Measurements from ENCODE around the gene NUP62. TPM values are rescaled to one million over a fixed set of nuclear protein-coding genes. Genes with fewer than 3 reads are reported as not detected.
A peak's percentile ranks its signal among the peaks of the same experiment; 100 is the strongest.
"Not testable (repeated sequence)": the region's sequence is repeated elsewhere in the genome, so short reads cannot be mapped to it uniquely, and the experiment has no call there.

Gene NUP62
- total and polyA plus RNA-seq, 7 donors, result 21.1 to 46.8 (median 40.0) TPM

GRCh38 chr19:49976496-49976895 lies 47.2 kb upstream of the NUP62 start:
- H3K4me3 ChIP-seq, result no peak overlapping the region
- 75 to 79% (median 78%) methylated on average over 3 of the region's 3 CpGs for WGBS, 3 donors
- H3K4me1 ChIP-seq, result no peaks in the 10 kb centered on the region
- no peak overlapping the region for H3K27ac ChIP-seq
- no peaks in the 10 kb centered on the region for H3K9me3 ChIP-seq
- TF ChIP-seq, protein P1, sequence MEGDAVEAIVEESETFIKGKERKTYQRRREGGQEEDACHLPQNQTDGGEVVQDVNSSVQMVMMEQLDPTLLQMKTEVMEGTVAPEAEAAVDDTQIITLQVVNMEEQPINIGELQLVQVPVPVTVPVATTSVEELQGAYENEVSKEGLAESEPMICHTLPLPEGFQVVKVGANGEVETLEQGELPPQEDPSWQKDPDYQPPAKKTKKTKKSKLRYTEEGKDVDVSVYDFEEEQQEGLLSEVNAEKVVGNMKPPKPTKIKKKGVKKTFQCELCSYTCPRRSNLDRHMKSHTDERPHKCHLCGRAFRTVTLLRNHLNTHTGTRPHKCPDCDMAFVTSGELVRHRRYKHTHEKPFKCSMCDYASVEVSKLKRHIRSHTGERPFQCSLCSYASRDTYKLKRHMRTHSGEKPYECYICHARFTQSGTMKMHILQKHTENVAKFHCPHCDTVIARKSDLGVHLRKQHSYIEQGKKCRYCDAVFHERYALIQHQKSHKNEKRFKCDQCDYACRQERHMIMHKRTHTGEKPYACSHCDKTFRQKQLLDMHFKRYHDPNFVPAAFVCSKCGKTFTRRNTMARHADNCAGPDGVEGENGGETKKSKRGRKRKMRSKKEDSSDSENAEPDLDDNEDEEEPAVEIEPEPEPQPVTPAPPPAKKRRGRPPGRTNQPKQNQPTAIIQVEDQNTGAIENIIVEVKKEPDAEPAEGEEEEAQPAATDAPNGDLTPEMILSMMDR (IDR thresholded peaks at IDR 0.05), result no peak
- intact Hi-C loops (cut with DNase I), result no loop called here
- ATAC-seq (no peak), DNase-seq (peak in 1 of 2 donors; percentile 28)
- H3K36me3 ChIP-seq (ENCODE audit: insufficient read depth in 1 of 2, low read depth in 1 of 2), result peaks cover 0 to 53% of the 10 kb centered on the region in 2 donors
- H3K27me3 ChIP-seq (ENCODE audit: insufficient read depth in 3 of 3, low read length in 2 of 3), result no peaks in the 10 kb centered on the region

DNA sequence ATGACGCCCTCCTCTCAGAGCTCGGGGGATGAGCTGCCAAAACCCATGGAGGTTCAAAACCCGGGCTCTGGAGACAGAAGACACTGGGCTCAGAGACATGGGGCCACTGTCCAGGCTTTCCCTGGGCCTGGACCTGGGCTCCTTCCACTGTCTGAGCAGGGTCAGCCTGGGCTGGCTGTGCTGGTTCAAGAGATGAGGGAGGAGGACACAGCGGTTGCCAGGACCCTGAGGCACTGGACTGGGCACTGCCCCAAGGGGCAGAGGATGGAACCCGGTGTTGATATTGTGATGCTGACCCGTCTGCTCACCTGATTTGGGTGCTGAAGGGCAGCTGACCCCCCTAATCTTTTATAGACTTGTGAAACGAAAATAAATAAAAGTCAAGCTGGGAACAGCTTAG lies 45.7 kb upstream of the NUP62 start:
- ATAC-seq (no peak), DNase-seq (peak in 1 of 2 donors; percentile 29)
- TF ChIP-seq, protein P1 (IDR thresholded peaks at IDR 0.05), result no peak
- peaks cover 0 to 40% of the 10 kb centered on the region in 2 donors for H3K36me3 ChIP-seq (ENCODE audit: insufficient read depth in 1 of 2, low read depth in 1 of 2)
- 77 to 80% (median 77%) methylated on average over 7 of the region's 7 CpGs for WGBS, 3 donors
- intact Hi-C loops (cut with DNase I), result no loop called here
- H3K27ac ChIP-seq, result no peak overlapping the region
- no peaks in the 10 kb centered on the region for H3K4me1 ChIP-seq
- no peaks in the 10 kb centered on the region for H3K27me3 ChIP-seq (ENCODE audit: insufficient read depth in 3 of 3, low read length in 2 of 3)
- H3K4me3 ChIP-seq, result no peak overlapping the region
- H3K9me3 ChIP-seq, result no peaks in the 10 kb centered on the region

GRCh38 chr19:49973987-49974386 lies 44.7 kb upstream of the NUP62 start:
- Histone ChIP-seq H3K27ac (no peak overlapping the region), H3K4me3 (no peak overlapping the region), H3K4me1 (no peaks in the 10 kb centered on the region), H3K36me3 (ENCODE audit: insufficient read depth in 1 of 2, low read depth in 1 of 2) (peaks cover 0 to 33% of the 10 kb centered on the region in 2 donors), H3K9me3 (no peaks in the 10 kb centered on the region), H3K27me3 (ENCODE audit: insufficient read depth in 3 of 3, low read length in 2 of 3) (peaks cover 0 to under 1% (median 0%) of the 10 kb centered on the region in 3 donors)
- WGBS, 3 donors, result 74 to 83% (median 77%) methylated on average over 18 of the region's 18 CpGs
- peak in 1 of 4 donors; percentile 21 for ATAC-seq
- DNase-seq, result peak; percentile 35 to 56
- TF ChIP-seq, protein P1 (IDR thresholded peaks at IDR 0.05), result no peak
- intact Hi-C loops (cut with DNase I), result no loop called here

DNA sequence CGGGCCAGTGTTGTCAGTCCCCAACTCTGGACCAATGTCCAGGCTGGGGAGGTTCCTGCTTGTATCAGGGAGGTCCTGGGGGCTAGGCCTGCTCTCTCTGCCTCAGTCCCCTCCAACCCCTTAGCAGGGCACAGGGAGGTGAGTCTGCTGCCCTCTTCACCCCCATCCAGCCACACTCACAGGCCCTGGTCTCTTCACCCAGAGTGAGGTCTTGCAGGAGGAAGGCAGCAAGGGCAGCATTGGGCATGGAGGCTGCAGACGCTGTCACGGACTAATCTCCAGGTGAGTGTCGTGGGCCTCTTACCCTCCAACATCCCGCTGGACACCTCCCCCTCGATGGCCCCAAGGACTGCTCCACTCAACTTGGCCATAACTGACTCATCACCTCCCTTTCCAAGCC lies 43.5 kb upstream of the NUP62 start:
- Histone ChIP-seq H3K36me3 (ENCODE audit: insufficient read depth in 1 of 2, low read depth in 1 of 2) (peaks cover 0 to 23% of the 10 kb centered on the region in 2 donors), H3K4me1 (no peaks in the 10 kb centered on the region), H3K27ac (no peak overlapping the region), H3K27me3 (ENCODE audit: insufficient read depth in 3 of 3, low read length in 2 of 3) (peaks cover 0 to 12% (median 0%) of the 10 kb centered on the region in 3 donors), H3K9me3 (no peaks in the 10 kb centered on the region), H3K4me3 (no peak overlapping the region)
- WGBS, 3 donors, result 77 to 85% (median 80%) methylated on average over 6 of the region's 6 CpGs
- TF ChIP-seq, protein P1 (IDR thresholded peaks at IDR 0.05), result no peak
- intact Hi-C loops (cut with DNase I), result no loop called here
- DNase-seq, result peak in 1 of 2 donors; percentile 22
- peak in 2 of 4 donors; percentile 11 to 12 for ATAC-seq

- Histone ChIP-seq H3K27me3 (ENCODE audit: insufficient read depth in 3 of 3, low read length in 2 of 3) (peaks cover 0 to 13% (median 0%) of the 10 kb centered on the region in 3 donors), H3K27ac (no peak overlapping the region), H3K36me3 (ENCODE audit: insufficient read depth in 1 of 2, low read depth in 1 of 2) (peaks cover 0 to 15% of the 10 kb centered on the region in 2 donors), H3K4me3 (no peak overlapping the region), H3K9me3 (no peaks in the 10 kb centered on the region), H3K4me1 (no peaks in the 10 kb centered on the region)
- TF ChIP-seq, protein P1 (IDR thresholded peaks at IDR 0.05), result no peak
- 49 to 58% (median 53%) methylated on average over 12 of the region's 12 CpGs for WGBS, 3 donors
- no peak for DNase-seq
- peak in 3 of 4 donors; percentile 14 to 29 (median 15) for ATAC-seq
- intact Hi-C loops (cut with DNase I), result no loop called here
Observed at GRCh38 chr19:49971991-49972411, 42.7 kb upstream of the NUP62 start.

DNA sequence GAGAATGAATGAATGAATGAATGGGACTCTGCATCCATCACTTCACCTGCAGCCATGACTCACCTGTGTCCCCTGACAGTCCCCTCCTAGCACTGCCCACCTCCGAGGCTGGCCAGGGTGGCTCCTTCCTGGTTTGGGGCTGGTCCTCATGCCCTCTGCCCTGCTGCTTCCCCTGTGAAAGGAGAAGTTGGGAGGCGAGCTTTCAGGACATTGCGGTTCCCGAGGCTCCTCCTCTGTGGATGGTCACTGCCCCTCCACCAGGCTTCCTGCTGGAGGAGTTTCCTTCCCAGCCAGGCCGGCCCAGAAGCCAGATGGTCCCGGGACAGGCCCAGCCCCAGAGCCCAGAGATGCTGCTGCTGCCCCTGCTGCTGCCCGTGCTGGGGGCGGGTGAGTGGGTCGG lies 40.1 kb upstream of the NUP62 start:
- intact Hi-C loops (cut with DNase I); DNase-seq; H3K9me3 ChIP-seq; H3K4me1 ChIP-seq; H3K27ac ChIP-seq; H3K36me3 ChIP-seq (ENCODE audit: insufficient read depth in 1 of 2, low read depth in 1 of 2); H3K4me3 ChIP-seq: not testable (repeated sequence)
- peak in 1 of 4 donors; percentile 30 for ATAC-seq
- WGBS, 3 donors, result 15 to 23% (median 17%) methylated on average over 3 to 4 of the region's 9 CpGs
- H3K27me3 ChIP-seq (ENCODE audit: insufficient read depth in 3 of 3, low read length in 2 of 3), result peaks cover 0 to 16% (median 0%) of the 10 kb centered on the region in 3 donors
